Calu3 (cell line): ENCODE measurements around the gene LHX3. TPM values are rescaled to one million over a fixed set of nuclear protein-coding genes. Genes with fewer than 3 reads are reported as not detected.

Source experiments
- BruUV-seq: library from RNA; stranded (reverse); fragments of 400-500 nt; replicated peaks from 2 replicates; lab custom pipeline; 2021; lab: Mats Ljungman, UMichigan
- CTCF ChIA-PET: fragments of 300-600 bp; sonication (Branson Sonifier 250); formaldehyde crosslinking; loops from one replicate; lab custom pipeline; 2022; ENCODE audit warnings: antibody characterized with exemption; lab: Charles Lee
- DNase-seq: peaks from one replicate; pipeline ENCODE4 v3.0.0; 2022
- H3K27ac Mint-ChIP-seq: one replicate; pipeline ENCODE4 v1.8.0; 2022; ENCODE audit warnings: mixed read lengths; ENCODE audit not compliant: unreplicated experiment
- H3K27me3 Mint-ChIP-seq: one replicate; pipeline ENCODE4 v1.8.0; 2022; ENCODE audit warnings: mixed read lengths; ENCODE audit not compliant: unreplicated experiment
- H3K36me3 Mint-ChIP-seq: one replicate; pipeline ENCODE4 v1.8.0; 2022; ENCODE audit warnings: mild to moderate bottlenecking, moderate library complexity, mixed read lengths; ENCODE audit not compliant: insufficient read depth, unreplicated experiment
- H3K4me1 Mint-ChIP-seq: one replicate; pipeline ENCODE4 v1.8.0; 2022; ENCODE audit warnings: mild to moderate bottlenecking, low read depth, mixed read lengths; ENCODE audit not compliant: unreplicated experiment
- H3K4me3 Mint-ChIP-seq: one replicate; pipeline ENCODE4 v1.8.0; 2022; ENCODE audit warnings: mild to moderate bottlenecking, low read depth, moderate library complexity, mixed read lengths; ENCODE audit not compliant: unreplicated experiment
- H3K9me3 Mint-ChIP-seq: one replicate; pipeline ENCODE4 v1.8.0; 2022; ENCODE audit warnings: low read depth, mixed read lengths; ENCODE audit not compliant: unreplicated experiment
- intact Hi-C: fragments of 100-400 bp; cut with micrococcal nuclease; formaldehyde crosslinking; loops from one replicate; pipeline ENCODE4 v1.10.0; 2022; ENCODE audit not compliant: unreplicated experiment
- total RNA-seq: library from RNA; stranded (reverse); gene quantifications from 2 replicates; pipeline ENCODE4 v1.2.3, GENCODE V29; 2022
- TF ChIP-seq, protein P1 (sequence below): fragments of 200-600 bp; IDR thresholded peaks from one replicate; pipeline ENCODE4 v1.8.0; 2022; ENCODE audit warnings: antibody characterized with exemption; ENCODE audit not compliant: unreplicated experiment

Gene LHX3
- total RNA-seq, 1 experiment from 2014 or later, result not detected

DNA sequence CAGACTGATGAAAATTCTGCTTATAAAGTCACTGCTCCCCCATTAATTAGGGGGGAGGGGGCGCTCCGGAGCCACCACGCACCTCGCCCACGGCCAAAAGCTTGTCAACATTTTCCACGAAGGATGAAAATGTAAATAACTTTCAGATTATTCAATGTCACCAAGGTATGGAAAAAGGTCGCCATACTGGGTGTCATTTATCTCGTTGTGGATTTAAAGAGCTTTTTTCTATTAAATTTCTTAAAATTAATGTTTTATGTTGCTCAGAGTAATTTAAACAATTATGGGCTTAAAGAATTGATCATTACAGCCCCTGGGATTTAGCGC is 13.0 kb downstream of the LHX3 start:
- no peak for DNase-seq
- no TSS peak for BruUV-seq
- Mint-ChIP-seq H3K27me3 (peaks cover 52% of the 10 kb centered on the region), H3K4me1 (peaks cover 9% of the 10 kb centered on the region), H3K27ac (no peak overlapping the region), H3K36me3 (no peaks in the 10 kb centered on the region), H3K9me3 (no peaks in the 10 kb centered on the region), H3K4me3 (no peak overlapping the region)
- intact Hi-C loops, result no loop called here
- CTCF ChIA-PET, result no interaction called here
- TF ChIP-seq, protein P1, sequence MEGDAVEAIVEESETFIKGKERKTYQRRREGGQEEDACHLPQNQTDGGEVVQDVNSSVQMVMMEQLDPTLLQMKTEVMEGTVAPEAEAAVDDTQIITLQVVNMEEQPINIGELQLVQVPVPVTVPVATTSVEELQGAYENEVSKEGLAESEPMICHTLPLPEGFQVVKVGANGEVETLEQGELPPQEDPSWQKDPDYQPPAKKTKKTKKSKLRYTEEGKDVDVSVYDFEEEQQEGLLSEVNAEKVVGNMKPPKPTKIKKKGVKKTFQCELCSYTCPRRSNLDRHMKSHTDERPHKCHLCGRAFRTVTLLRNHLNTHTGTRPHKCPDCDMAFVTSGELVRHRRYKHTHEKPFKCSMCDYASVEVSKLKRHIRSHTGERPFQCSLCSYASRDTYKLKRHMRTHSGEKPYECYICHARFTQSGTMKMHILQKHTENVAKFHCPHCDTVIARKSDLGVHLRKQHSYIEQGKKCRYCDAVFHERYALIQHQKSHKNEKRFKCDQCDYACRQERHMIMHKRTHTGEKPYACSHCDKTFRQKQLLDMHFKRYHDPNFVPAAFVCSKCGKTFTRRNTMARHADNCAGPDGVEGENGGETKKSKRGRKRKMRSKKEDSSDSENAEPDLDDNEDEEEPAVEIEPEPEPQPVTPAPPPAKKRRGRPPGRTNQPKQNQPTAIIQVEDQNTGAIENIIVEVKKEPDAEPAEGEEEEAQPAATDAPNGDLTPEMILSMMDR, result no peak

DNA sequence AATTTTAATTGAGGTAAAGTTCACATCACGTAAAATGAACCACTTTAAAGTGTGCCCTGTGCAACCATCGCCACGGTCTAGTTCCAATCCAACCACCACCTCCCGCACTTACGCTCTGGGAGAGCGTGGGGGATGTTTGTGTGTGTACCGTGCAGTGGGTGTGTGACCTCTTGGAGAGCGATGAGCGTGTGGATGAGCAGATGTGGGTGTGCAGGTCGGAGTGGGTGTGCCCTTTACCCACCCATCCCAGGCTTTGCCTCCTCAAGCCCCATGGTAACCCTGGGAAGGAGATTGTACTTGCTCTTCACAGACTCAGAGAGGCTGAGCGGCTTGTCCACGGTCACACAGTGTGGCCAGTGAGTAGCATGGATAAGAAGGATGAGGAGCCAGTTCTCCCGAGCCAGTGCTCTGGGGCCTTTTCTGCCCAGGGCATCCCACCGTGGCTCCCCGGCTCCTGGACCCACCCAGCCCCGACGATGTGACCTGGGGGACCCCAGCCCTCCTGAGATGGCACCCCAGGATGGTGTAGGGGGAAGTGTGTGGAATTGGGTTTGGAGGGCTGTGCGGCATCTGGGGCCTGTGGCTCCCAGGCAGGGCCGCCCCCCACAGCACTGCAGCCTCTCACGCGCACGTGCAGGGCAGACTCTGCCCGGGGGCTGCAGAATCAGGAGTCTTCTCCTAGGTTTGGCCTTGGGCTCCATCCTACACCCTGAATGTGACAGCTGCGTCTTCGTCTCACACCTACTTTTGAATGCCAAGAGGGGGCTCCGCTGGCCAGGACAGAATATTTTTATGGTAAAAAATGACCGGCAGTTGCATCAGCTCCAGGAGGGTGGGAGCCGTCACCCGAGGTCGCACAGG is 13.6 kb downstream of the LHX3 start:
- Mint-ChIP-seq H3K27me3 (peaks cover 52% of the 10 kb centered on the region), H3K4me1 (peaks cover 4% of the 10 kb centered on the region), H3K36me3 (no peaks in the 10 kb centered on the region), H3K4me3 (no peak overlapping the region), H3K27ac (no peak overlapping the region), H3K9me3 (no peaks in the 10 kb centered on the region)
- CTCF ChIA-PET, result no interaction called here
- intact Hi-C loops, result no loop called here
- DNase-seq, result no peak
- BruUV-seq, result no TSS peak
- TF ChIP-seq, protein P1, result no peak

DNA sequence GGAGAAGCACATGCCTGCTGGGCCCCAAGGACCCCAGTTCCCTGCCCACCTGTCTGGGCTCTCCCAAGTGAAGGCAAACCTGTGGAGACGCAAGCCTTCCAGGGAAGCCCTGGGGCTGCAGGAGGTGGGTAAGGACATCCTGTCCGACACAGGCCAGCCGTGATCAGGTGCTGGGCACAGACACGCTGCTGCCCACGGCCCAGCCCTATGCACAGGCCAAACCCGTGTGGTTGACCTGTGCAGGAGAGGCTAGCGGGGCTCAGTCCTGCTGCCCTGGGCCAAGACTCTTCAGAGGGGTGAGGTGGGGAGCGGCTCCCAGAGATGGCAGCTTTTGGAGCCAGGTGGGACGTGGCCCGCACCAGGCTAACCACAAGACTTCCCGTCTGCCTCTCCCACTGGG is 14.3 kb downstream of the LHX3 start:
- Mint-ChIP-seq H3K9me3 (no peaks in the 10 kb centered on the region), H3K36me3 (no peaks in the 10 kb centered on the region), H3K4me3 (no peak overlapping the region), H3K4me1 (no peaks in the 10 kb centered on the region), H3K27me3 (peaks cover 53% of the 10 kb centered on the region), H3K27ac (no peak overlapping the region)
- CTCF ChIA-PET, result no interaction called here
- DNase-seq, result no peak
- no TSS peak for BruUV-seq
- TF ChIP-seq, protein P1, result no peak
- intact Hi-C loops, result no loop called here

DNA sequence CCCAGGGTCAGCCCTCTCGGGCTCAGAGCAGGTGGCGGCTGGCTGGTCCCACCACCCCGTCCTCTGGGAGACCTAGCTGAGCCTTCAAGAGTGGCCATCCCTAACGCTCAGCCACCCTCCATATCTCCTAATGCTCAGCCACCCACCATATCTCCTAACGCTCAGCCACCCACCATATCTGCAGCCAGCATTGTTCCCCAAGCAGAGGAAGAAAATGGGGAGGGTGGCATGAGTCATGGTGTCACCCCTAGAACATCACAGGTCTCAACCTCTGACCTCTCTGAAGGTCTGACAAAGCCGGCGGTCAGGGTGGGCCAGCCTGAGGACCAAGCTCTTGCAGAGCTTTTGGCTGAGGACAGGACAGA is 14.7 kb downstream of the LHX3 start:
- Mint-ChIP-seq H3K4me3 (no peak overlapping the region), H3K27ac (no peak overlapping the region), H3K4me1 (no peaks in the 10 kb centered on the region), H3K36me3 (no peaks in the 10 kb centered on the region), H3K9me3 (no peaks in the 10 kb centered on the region), H3K27me3 (peaks cover 57% of the 10 kb centered on the region)
- intact Hi-C loops, result no loop called here
- BruUV-seq, result no TSS peak
- TF ChIP-seq, protein P1, result no peak
- DNase-seq, result no peak
- CTCF ChIA-PET, result interaction anchor here (0.6 kb wide), 1 partner anchor 461 kb away, joined by 4 read pairs; no protein-coding TSS in a partner anchor
